GM12875 (cell line): ENCODE results near the gene PAX9.
"Not testable (repeated sequence)": the region's sequence is repeated elsewhere in the genome, so short reads cannot be mapped to it uniquely, and the experiment has no call there.

Source experiments
- H3K4me3 ChIP-seq: one replicate; pipeline ENCODE4 v1.5.1; 2011; ENCODE audit warnings: low read depth, low read length, control low read depth
- TF ChIP-seq, protein P1 (sequence below): IDR thresholded peaks from 2 replicates; pipeline ENCODE4 v1.5.1; 2011; ENCODE audit warnings: low read depth, mild to moderate bottlenecking, control low read depth, inconsistent platforms, low read length, moderate library complexity, borderline replicate concordance; ENCODE audit not compliant: insufficient read depth

PAX9 gene

DNA sequence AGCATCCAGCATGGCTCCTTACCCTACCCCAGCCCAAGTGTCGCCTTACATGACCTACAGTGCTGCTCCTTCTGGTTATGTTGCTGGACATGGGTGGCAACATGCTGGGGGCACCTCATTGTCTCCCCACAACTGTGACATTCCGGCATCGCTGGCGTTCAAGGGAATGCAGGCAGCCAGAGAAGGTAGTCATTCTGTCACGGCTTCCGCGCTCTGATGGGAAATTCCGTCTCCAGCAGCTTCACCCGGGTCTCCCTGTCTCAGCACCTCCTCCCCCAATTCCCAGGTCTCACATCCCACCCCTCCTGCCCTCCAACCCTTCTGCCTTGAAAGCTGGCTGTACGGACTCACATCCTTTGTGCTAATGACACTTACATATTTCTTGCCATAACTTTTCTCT is 14.6 kb downstream of the PAX9 start:
- TF ChIP-seq, protein P1, sequence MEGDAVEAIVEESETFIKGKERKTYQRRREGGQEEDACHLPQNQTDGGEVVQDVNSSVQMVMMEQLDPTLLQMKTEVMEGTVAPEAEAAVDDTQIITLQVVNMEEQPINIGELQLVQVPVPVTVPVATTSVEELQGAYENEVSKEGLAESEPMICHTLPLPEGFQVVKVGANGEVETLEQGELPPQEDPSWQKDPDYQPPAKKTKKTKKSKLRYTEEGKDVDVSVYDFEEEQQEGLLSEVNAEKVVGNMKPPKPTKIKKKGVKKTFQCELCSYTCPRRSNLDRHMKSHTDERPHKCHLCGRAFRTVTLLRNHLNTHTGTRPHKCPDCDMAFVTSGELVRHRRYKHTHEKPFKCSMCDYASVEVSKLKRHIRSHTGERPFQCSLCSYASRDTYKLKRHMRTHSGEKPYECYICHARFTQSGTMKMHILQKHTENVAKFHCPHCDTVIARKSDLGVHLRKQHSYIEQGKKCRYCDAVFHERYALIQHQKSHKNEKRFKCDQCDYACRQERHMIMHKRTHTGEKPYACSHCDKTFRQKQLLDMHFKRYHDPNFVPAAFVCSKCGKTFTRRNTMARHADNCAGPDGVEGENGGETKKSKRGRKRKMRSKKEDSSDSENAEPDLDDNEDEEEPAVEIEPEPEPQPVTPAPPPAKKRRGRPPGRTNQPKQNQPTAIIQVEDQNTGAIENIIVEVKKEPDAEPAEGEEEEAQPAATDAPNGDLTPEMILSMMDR: no peak
- no peak overlapping the region for H3K4me3 ChIP-seq

DNA sequence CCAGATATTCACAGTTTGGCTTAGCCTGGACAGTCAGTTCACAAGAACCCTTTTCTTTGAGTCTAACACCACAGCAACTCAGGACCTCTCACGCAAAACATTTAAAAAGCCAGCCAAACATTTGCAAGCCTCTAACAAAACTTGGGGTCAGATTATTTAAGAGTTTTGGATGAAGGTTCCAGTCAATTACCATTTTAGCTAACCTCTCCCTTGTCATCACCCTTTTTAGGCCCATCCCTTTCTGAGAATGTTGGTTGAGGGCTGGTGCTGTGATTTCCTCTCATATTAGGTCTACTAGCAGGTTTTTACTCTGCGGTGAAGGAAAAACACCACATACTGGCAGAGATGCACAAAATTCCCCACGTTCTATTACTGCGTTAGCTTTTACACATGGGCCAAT is 20.7 kb downstream of the PAX9 start:
- no peak overlapping the region for H3K4me3 ChIP-seq
- TF ChIP-seq, protein P1: no peak

DNA sequence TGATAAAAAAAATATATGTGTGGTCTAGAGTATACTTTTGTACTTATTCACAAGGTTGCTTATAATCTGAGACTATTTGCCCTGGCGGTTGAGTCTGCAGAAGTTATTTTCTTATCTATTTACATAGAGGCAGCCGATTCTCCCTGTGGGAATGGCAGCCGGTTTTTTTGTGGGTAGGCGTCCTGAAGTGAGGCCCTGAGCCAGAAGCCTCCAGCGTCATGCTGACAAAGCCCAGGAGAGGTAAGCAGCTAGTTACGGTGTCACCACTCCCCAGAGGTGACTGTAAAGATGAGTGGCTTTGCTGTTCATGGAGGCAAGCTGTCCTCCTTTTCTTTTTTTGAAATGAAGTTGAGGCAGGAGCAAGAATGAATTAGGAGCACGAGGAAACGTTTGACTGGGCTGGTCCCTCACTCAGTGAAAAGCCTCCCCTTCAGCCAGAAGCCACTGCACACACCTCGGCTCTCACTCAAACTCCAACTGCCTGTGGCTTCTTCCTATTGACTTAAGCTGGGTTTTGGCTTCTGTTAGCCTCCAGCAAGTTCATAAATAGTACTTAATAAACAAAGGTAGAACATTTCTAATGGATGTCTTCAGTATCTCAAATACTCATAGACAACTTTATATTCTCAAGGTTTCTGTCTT is 21.5 kb downstream of the PAX9 start:
- no peak overlapping the region for H3K4me3 ChIP-seq
- TF ChIP-seq, protein P1: no peak

DNA sequence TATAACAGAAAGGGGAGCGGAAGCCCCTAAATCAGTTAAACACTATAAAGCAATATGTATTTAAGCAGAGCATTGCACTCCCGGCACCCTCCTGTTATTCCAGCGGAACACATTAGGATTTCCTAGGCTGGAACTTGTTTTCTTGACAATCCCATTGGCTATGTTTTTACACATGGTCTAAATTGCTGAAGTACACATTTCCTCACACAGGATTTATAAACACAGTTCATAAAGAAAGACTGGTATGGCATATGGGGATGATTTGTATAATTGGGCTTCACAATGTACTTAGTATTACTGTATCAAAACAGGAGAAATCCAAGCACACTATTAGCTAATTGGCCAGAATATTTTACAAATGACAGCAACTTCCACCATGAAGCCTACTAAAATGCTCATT is 23.3 kb downstream of the PAX9 start:
- H3K4me3 ChIP-seq: no peak overlapping the region
- TF ChIP-seq, protein P1: no peak

DNA sequence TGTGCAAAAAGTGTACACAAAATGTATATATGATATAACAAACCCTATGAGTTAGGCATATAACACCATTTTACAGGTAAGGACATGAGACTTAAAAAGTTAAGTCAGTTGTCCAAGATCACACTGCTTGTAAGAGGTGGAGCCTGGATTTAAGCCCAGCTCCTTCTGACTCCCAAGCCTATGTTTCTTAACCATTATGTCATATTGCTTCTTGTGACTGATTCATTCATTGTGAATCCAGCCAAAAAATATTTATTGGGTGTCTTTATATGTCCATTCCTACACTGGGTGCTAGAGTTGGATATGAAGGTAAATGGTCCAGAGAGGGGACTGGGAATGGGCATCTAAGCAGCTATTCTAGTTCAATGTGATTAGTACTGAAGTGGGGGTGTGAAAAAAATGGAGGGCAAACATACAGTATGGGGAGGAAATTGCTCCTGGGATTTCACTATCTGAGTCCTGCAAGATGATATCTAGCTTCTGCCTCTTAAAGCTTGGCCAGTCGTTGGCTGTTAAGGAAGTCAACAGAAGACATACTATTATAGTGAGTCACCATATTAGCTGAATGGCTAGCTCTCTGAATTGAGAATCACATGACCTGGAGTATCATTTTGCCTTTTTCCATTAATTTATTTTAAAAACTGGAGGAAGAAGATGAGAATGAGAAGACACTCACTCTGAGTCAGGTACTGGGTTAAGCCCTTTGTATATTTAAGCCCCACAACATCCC is 28.8 kb downstream of the PAX9 start:
- TF ChIP-seq, protein P1: no peak
- H3K4me3 ChIP-seq: no peak overlapping the region

DNA sequence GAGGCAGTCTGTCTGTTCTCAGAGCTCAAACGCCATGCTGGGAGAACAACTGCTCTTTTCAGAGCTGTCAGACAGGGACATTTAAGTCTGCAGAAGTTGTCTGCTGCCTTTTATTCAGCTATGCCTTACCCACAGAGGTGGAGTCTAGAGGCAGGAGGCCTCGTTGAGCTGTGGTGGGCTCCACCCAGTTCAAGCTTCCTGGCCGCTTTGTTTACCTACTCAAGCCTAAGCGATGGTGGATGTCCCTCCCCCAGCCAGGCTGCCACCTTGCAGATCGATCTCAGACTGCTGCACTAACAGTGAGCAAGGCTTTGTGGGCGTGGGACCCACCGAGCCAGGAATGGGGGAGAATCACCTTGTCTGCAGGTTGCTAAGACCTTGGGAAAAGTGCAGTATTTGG is 37.8 kb downstream of the PAX9 start:
- not testable (repeated sequence) for H3K4me3 ChIP-seq

- no peak overlapping the region for H3K4me3 ChIP-seq
Observed at GRCh38 chr14:36700651-36701050, 39.0 kb downstream of the PAX9 start.

More at GRCh38 chr14:36700651-36701050, 39.0 kb downstream of the PAX9 start:
- TF ChIP-seq, protein P1: no peak
